NCI-H2107 (cell line): ENCODE data around the gene OR2AT4.
"Not testable (repeated sequence)": the region's sequence is repeated elsewhere in the genome, so short reads cannot be mapped to it uniquely, and the experiment has no call there.

ENCODE experiments used
- DNase-seq: peaks from one replicate; lab custom pipeline; 2025; lab: John Stamatoyannopoulos, UW

OR2AT4 gene

DNA sequence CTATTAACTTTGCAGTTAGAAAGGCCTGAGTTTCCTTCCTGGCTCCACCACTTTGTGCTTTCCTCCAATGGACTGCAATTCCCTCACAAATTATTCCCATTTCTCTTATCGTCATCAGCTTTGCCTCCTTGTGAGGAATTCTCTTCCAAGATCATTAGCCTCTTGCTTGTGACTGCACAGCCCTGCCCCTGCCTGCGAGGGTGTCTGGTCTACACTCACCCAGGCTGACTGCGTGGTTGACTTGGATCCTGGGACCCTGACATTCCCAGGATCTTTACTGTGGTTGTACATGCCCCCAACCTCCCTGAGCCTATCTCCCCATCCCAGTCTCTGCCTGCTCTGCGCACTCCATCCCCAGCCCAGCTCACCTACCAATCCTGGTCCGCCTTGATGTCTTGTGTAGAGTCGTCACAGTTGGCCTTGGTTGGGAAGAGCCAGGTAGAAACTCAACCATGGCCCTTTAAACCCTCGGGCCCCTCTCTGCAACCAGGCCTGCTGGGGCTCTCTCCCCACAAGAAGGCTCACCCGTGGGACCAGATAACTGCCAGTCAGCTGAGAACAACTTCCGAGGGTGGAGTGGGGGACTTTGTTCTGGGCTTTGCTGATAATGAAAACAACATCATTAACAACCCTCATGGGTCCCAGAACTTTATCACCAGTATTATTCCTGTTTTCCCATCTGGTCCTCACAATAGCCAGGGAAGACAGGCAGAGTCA lies at the start of gene OR2AT4:
Gene OR2AT4 (minus strand): TSS at position 421 of the 717 bp plus-strand sequence.
- no peak for DNase-seq

DNA sequence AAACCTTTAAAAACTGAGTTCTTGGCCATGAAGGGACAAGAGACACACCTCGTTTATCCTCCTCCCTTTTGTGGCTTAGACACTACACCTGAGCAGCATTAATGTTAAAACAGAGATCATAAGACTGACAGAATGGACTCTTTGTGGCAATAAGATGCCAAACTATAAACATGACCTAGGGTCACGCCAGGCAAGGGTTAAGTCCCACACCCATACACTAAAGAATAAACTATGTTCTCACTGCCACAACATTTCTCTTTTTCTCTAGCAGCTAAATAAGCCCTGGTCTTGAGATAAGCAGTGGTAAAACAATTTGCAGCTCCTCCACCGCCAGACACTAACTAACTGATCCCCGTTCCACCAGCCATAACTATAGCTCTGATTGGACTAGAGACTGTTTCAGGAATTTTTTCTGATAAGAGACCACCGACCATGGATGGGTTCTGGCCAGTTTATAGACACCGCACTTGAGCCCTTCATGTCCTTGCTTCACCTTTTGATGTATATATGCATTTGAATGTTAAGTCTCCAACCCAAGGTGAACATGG lies 49.4 kb upstream of the OR2AT4 start:
- no peak for DNase-seq

GRCh38 chr11:75145196-75145971 lies 48.7 kb upstream of the OR2AT4 start:
- no peak for DNase-seq

- DNase-seq: no peak
Measured at GRCh38 chr11:75144716-75145014, 48.0 kb upstream of the OR2AT4 start.

DNA sequence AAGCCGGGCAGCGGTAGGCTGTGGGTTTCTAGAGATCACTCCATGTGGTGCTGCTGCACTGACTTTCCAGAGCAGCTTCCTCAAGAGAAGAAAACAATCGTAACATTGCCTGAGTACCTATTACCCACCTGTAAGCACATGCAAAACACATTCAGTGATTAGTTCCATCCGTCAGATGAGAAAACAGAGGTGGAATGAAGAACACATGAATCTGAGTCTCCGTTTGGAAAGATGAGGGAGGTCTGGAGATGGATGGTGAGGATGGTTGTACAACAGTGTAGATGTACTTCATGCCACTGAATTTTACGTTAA lies 46.7 kb upstream of the OR2AT4 start:
- DNase-seq: no peak

- DNase-seq: no peak
Measured at GRCh38 chr11:75142714-75143419, 46.2 kb upstream of the OR2AT4 start.

DNA sequence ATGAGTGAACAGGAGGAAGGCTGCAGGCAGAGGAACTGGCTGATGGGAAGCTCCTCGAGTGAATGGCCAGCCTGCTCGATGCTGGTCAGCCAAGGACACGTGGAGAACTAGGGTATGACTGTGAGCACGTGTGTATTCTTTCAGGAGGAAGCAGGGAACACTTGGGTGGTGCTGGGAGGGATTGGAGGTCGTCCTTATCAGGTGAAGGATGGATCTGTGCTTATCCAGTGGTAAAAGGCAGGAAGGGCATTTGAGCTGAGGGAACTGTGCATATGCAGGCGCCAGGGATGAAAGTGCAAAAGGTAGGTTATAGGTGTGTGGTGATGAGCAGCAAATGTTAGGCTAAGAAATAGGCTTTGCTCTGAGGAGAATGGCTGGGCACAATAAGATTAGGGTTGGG lies 44.5 kb upstream of the OR2AT4 start:
- DNase-seq: no peak

DNA sequence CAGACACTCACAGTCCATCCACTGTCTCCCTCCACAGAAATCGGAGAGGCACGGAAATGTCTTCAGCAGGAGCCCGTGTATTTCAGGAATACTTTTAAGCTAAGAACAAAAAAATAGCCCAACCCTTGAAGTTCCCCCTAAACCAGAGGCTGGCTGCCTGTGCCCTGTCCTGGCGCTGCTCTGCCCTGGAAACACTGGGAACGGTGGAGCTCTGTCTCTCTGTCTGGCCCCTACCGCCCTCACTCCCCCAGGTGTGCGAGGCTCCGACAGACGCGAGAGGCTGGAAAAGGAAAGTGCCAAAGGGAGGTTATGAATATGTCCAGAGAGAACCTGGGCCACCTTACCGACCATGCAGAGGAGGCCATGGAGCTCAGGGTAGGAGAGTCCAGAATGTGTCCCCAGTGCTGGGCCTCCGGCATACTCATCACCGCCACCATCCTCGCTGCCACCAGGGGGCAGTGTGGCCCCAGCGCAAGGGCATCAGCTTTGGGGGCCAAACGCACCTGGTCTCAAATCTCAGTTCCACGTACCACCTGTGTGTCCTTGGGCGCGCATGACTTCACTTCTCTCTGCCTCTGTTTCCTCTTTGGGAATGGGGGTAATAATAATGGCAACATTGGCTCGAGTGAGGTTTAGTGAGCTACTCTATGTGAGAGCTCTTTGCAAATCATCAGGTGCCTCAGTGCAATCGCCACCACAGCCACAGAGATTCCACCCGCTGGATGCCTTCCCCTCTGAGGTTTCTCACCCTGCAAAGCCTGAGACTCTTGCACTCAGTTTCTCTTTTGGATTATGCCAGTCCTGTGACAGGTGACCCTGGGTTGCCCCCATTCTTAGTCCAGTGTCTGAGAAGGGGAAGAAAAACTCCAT lies 43.8 kb upstream of the OR2AT4 start:
- no peak for DNase-seq

- no peak for DNase-seq
Measured at GRCh38 chr11:75135651-75136050, 39.0 kb upstream of the OR2AT4 start.

GRCh38 chr11:75135021-75135650 lies 38.5 kb upstream of the OR2AT4 start:
- no peak for DNase-seq

DNA sequence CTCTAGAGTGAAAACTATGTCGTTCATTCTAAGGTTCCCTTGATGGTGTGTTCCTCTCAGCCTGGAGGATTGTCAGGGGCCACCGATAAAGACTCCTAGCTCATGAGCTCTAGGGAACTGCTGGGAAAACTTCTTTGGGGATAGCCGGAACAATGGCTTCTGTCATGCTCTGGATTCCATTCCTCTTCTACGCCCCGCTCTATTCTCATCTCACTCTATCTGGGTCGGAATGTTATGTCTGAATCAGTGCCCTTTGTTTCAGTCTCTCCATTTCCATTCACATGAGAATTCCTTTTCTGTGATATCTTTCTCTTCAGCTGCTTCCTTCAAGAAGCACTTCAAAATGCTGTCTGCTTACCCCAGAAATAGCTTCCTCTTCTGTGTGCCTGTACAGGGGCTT lies 37.3 kb upstream of the OR2AT4 start:
- no peak for DNase-seq

DNA sequence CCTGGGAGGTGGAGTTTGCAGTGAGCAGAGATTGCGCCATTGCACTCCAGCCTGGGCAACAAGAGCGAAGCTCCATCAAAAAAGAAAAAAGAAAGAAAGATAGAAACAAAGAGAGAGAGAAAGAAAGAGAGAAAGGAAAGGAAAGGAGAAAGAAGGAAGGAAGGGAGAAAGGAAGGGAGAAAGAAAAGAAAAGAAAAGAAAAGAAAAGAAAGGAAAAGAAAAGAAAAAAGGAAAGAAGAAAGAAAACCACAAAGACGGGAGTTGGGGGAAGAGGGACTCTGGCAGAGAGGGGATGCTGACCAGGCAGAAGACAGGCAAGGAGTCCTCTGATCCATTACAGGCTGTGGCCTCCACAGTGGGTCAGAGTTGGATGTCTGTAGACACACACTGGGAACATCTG lies 35.4 kb upstream of the OR2AT4 start:
- DNase-seq: no peak

DNA sequence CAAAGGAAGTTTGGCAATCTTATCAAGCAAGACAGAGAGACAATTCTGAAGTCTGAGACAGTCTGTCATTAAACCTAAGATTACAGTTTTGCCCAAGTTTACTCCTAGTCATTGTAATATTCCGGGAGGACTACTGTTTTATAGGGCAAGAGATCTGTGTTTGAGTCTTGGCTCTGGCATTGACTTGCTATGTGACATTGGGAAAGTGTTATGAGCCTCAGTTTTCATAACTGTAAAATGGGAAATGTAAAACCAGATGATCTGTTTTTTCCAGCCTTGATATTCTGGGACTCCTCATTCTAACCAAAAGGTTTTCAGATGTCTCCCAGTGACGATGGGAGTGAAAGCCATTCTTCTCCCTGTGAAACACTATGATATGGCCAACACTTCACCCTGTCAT lies 29.9 kb upstream of the OR2AT4 start:
- DNase-seq: no peak

DNA sequence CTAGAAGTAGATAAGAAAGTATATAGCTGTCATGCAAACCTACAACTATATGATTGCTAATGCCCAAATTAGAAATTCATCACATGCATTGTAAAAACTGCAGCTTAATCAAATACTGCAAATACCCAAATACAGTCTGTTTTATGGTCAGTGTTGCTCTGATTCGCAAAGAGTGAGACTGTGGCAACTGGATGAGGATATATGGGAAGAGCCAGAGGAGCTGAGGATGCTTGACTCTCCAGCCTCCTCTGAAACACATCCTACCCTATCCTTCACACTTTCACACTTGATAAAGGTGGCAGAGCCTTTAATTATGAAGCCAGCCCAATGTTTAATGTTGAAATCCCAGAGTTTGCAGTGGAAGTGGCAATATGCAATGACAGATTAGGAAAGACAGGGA lies 21.9 kb upstream of the OR2AT4 start:
- DNase-seq: no peak

DNA sequence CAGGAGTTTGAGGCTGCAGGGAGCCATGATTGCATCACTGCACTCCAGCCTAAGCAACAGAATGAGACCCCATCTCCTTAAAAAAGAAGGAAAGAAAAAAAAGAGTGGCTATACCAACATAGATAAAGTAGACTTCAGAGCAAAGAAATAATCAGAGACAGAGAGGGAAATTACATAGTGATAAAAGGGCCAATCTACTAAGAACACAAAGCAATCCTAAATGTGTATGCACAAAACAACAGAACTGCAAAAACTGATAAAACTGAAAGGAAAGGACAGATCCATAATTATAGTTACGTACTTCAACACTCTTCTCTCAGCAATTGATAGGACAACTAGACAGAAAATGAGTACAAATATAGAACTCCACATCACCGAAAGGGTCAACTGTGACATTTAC lies 17.8 kb upstream of the OR2AT4 start:
- no peak for DNase-seq

DNA sequence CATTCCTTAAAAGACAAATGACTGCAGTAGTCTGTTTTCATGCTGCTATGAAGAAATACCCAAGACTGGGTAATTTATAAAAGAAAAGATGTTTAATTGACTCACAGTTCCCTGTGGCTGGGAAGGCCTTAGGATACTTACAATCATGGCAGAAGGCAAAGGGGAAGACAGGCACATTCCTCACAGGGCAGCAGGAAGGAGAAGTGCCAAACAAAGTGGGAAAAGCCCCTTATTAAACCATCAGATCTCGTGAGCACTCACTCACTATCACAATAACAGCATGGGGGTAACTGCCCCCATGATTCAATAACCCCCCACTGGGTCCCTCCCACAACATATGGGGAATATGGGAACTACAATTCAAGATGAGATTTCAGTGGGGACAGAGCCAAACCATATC lies 16.4 kb upstream of the OR2AT4 start:
- no peak for DNase-seq

DNA sequence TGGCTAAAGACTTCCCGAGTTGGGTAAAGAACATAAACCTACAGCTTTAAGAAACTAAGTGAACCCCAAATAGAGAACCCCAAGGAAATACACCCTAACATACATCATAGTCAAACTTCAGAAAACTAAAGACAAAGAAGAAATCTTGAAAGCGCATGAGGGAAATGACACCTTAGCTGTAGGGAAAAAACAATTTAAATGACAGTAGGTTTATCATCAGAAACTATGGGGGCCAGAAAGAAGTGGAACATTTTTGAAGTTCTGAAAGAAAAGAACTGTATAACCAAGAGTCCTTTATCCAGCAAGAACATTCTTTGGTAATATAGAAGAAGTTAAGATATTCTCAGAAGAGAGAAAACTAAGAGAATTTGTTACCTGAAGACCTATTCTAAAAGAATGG lies 15.5 kb upstream of the OR2AT4 start:
- no peak for DNase-seq

- no peak for DNase-seq
Measured at GRCh38 chr11:75107187-75107586, 10.5 kb upstream of the OR2AT4 start.

DNA sequence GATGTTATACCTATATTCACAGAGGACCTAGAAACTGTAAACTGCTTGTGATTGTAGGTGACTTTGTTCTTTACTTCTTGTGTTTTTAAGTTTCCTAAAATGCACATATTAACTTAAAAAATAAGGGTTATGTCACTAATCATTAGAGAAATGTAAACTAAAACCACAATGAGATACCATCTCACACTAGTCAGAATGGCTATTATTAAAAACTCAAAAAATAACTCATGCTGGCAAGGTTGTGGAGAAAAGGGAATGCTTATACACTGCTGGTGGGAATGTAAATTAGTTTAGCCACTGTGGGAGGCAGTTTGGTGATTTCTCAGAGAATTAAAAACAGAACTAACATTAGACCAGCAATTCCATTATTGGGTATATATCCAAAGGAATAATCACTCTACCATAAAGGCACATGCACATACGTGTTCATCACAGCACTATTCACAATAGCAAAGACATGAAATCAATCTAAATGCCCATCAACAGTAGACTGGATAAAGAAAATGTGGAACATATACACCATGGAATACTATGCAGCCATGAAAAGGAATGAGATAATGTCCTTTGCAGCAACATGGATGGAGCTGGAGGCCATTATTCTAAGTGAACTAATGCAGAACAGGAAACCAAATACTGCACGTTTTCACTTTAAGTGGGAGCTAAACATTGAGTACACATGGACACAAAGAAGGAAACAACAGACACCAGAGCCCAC lies 9.4 kb upstream of the OR2AT4 start:
- not testable (repeated sequence) for DNase-seq

- DNase-seq: no peak
Measured at GRCh38 chr11:75105462-75105925, 8.8 kb upstream of the OR2AT4 start.
